Measurements from ENCODE around the gene FKBP3.

GRCh38 chr14:45103806-45104205 lies 30.5 kb downstream of the FKBP3 start:
- no peak for TF ChIP-seq EZH2 (IDR thresholded peaks at IDR 0.05)
- no peak for TF ChIP-seq POLR2AphosphoS5 (IDR thresholded peaks at IDR 0.05; ENCODE audit: borderline replicate concordance, low read depth, low read length)

All from SK-N-MC (cell line).